ES-I3 (cell line): Measurements from ENCODE around the gene WDR38.
"Not testable (repeated sequence)": the region's sequence is repeated elsewhere in the genome, so short reads cannot be mapped to it uniquely, and the experiment has no call there.

ENCODE experiments used
- H3K36me3 ChIP-seq: 2 replicates; pipeline ENCODE4 v1.6.1; 2013; ENCODE audit warnings: mild to moderate bottlenecking, low read length, control low read depth, moderate library complexity; ENCODE audit not compliant: insufficient read depth
- H3K4me1 ChIP-seq: 2 replicates; pipeline ENCODE4 v1.6.1; 2013; ENCODE audit warnings: mild to moderate bottlenecking, control low read depth, low read length; ENCODE audit not compliant: insufficient read depth
- H3K9ac ChIP-seq: 2 replicates; pipeline ENCODE4 v1.6.1; 2013; ENCODE audit warnings: low read depth, mild to moderate bottlenecking, low read length, moderate library complexity
- H3K9me3 ChIP-seq: 2 replicates; pipeline ENCODE4 v1.6.1; 2013; ENCODE audit warnings: mild to moderate bottlenecking, low read length, moderate library complexity; ENCODE audit not compliant: control insufficient read depth, insufficient read depth

WDR38 gene

GRCh38 chr9:124841075-124841821 lies 12.0 kb upstream of the WDR38 start:
- Histone ChIP-seq H3K9ac (no peak overlapping the region), H3K4me1 (peaks cover 11% of the 10 kb centered on the region; the same call in 1 of the 2 replicates), H3K36me3 (no peaks in the 10 kb centered on the region), H3K9me3 (no peaks in the 10 kb centered on the region)

DNA sequence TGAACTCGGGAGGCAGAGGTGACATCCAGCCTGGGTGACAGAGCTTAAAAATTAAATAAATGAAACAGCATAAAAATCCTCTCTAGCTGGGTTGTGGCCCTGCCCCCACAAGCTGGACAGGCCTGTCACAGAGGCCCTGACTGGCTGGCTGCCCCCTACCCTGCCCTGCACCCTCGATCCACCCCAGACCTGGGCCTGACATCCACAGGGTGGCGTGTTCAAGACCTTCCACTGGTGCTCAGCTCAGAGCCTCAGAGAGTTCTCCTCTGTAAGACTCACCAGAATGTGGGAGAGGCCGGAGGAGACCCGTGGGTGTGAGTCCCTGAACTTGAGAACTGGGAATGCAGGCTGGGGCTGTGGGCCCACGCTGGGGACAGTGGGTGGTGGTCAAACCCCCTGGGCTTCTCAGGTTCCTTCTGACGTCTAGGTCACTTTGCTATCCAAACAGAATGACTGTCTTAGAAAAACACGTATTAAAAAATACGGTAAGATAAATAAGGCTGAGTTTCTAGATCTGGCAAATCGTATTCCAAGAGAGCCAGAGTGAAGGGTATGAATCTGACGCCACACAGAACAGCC lies 9.7 kb upstream of the WDR38 start:
- Histone ChIP-seq H3K9me3 (no peaks in the 10 kb centered on the region), H3K4me1 (peaks cover 11% of the 10 kb centered on the region; the same call in 1 of the 2 replicates), H3K9ac (no peak overlapping the region), H3K36me3 (no peaks in the 10 kb centered on the region)

DNA sequence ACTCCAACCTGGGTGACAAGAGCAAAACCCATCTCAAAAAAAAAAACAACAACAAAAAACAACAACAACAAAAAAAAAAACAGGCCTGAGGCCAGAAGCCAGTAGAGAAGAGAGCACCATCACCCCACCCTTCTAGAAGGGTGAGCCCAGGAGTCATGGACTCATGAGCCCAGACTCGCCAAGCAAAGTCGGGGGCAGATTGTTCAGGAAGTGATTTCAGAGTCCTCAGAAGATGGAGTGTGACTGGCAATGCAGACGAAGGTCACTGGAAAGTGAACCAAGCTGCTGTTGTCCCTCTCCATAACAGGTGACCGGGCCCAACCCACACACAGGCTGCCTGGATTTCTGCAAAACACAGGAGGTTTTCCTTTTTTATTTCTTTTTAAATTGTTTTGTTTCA lies 9.0 kb upstream of the WDR38 start:
- no peak overlapping the region for H3K9ac ChIP-seq
- H3K9me3 ChIP-seq, result no peaks in the 10 kb centered on the region
- H3K36me3 ChIP-seq, result no peaks in the 10 kb centered on the region
- peaks cover 11% of the 10 kb centered on the region; the same call in 1 of the 2 replicates for H3K4me1 ChIP-seq

GRCh38 chr9:124846467-124846866 lies 6.8 kb upstream of the WDR38 start:
- not testable (repeated sequence) for H3K9me3 ChIP-seq, H3K4me1 ChIP-seq, H3K9ac ChIP-seq, H3K36me3 ChIP-seq

DNA sequence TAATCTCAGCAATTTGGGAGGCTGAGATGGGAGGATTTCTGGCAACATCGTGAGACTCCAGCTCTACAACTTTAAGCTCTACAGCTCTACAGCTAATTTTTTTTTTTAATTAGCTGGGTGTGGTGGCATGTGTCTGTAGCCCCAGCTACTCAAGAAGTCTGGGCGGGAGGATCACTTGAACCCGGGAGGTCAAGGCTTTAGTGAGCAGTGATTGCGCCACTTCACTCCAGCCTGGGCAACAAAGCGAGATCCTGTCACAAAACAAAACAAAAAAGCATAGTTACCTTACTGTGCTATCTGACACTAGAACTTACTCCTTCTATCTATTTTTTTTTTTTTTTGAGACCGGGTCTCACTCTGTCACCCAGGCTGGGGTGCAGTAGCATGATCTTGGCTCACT lies 6.3 kb upstream of the WDR38 start:
- Histone ChIP-seq H3K9me3 (no peaks in the 10 kb centered on the region), H3K36me3 (no peaks in the 10 kb centered on the region), H3K4me1 (peaks cover under 1% of the 10 kb centered on the region; the same call in 1 of the 2 replicates), H3K9ac (no peak overlapping the region)

- Histone ChIP-seq H3K36me3 (no peaks in the 10 kb centered on the region), H3K9me3 (no peaks in the 10 kb centered on the region), H3K4me1 (peaks cover 4% of the 10 kb centered on the region; the same call in 1 of the 2 replicates), H3K9ac (no peak overlapping the region)
Measured at GRCh38 chr9:124849801-124850200, 3.5 kb upstream of the WDR38 start.

GRCh38 chr9:124852121-124852828 lies 985 bp upstream of the WDR38 start:
- no peaks in the 10 kb centered on the region for H3K9me3 ChIP-seq
- H3K36me3 ChIP-seq, result no peaks in the 10 kb centered on the region; the same call in 1 of the 2 replicates
- H3K4me1 ChIP-seq, result peaks cover 4% of the 10 kb centered on the region; the same call in 1 of the 2 replicates
- peak overlapping the region; percentile 54; the same call in 1 of the 2 replicates for H3K9ac ChIP-seq

DNA sequence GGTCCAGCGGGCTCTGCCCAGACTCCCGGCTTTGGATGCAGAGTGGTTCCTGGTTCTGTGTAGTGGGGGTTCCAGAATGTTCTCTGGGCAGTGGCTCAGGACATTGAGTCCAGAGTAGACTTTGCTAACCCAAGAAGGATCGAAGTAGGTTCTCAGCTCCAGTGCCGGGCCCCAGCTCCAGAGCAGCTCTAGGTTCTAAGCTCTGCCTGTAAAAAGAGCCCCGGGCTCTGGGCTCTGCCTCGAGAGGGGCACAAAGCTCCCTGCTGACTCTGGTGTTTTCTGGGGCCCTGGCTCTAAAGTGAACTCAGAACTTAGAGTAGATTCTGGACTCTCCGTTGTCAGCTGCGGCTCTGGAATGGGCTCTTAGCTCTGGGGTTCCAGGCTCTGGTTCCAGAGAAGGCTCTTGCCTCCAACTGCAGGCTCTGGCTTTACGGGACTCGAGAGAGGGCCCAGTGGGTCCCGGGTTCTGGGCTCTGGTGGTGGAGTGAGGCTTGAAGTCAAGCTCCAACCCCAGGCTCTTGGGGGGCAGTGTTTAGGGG lies 414 bp downstream of the WDR38 start:
- Histone ChIP-seq H3K36me3 (peaks cover 7% of the 10 kb centered on the region), H3K9ac (peak overlapping the region; percentile 54; the same call in 1 of the 2 replicates), H3K9me3 (no peaks in the 10 kb centered on the region), H3K4me1 (peaks cover 4% of the 10 kb centered on the region; the same call in 1 of the 2 replicates)

- Histone ChIP-seq H3K4me1 (peaks cover 4% of the 10 kb centered on the region; the same call in 1 of the 2 replicates), H3K9me3 (no peaks in the 10 kb centered on the region), H3K36me3 (peaks cover 12% of the 10 kb centered on the region), H3K9ac (no peak overlapping the region)
Measured at GRCh38 chr9:124854161-124854560, 901 bp downstream of the WDR38 start.

- Histone ChIP-seq H3K36me3 (peaks cover 18% of the 10 kb centered on the region), H3K9ac (no peak overlapping the region), H3K4me1 (peaks cover 4% of the 10 kb centered on the region; the same call in 1 of the 2 replicates), H3K9me3 (no peaks in the 10 kb centered on the region)
Measured at GRCh38 chr9:124854822-124855221, 1.6 kb downstream of the WDR38 start.

- H3K4me1 ChIP-seq, result peaks cover 10% of the 10 kb centered on the region
Measured at GRCh38 chr9:124855566-124855943, 2.3 kb downstream of the WDR38 start.

GRCh38 chr9:124855944-124856765 lies 2.9 kb downstream of the WDR38 start:
- Histone ChIP-seq H3K4me1 (peaks cover 10% of the 10 kb centered on the region), H3K9ac (no peak overlapping the region), H3K36me3 (peaks cover 32% of the 10 kb centered on the region), H3K9me3 (no peaks in the 10 kb centered on the region)

More at GRCh38 chr9:124855566-124855943, 2.3 kb downstream of the WDR38 start:
- peaks cover 26% of the 10 kb centered on the region for H3K36me3 ChIP-seq
- H3K9me3 ChIP-seq, result no peaks in the 10 kb centered on the region
- no peak overlapping the region for H3K9ac ChIP-seq

DNA sequence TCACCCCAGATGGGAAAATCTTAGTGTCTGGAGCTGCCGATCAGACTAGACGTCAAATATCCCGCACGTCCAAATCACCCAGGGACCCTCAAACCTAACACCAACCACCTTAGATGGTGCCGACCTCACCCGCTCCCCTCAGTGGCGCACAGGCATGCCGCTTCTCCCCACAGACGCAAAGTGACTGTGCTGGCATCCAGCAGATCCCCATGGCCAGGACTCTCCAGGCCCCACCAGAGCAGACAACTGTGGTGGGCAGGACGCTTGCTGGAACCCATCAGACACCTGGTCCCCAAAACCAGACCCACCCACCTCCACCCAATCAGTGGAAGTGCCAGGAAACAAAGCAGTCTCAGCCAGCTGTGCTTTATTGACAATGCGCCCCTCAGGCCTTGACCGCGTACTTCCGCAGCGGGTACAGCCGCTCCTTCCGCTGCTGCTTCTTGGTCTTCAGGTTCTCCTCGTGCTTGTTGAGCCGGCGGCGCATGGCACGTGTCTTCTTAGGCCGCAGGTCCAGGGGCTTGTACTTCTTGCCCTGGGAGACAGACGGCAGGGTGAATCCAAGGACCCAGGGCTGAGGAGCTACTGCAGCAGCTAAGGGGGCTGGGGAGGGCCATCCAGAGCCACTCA lies 4.4 kb downstream of the WDR38 start:
- Histone ChIP-seq H3K9me3 (no peaks in the 10 kb centered on the region), H3K9ac (no peak overlapping the region), H3K36me3 (peaks cover 32% of the 10 kb centered on the region), H3K4me1 (peaks cover 6% of the 10 kb centered on the region)
